ENCODE measurements around the gene ATXN2L. TPM values are rescaled to one million over a fixed set of nuclear protein-coding genes. Genes with fewer than 3 reads are reported as not detected.

Gene ATXN2L
- total RNA-seq, 1 donor, result 62.6 TPM

- peaks cover 22% of the 10 kb centered on the region for H4K20me1 ChIP-seq (ENCODE audit: insufficient read depth, low read length)
- peaks cover 70% of the 10 kb centered on the region for H3K36me3 ChIP-seq (ENCODE audit: insufficient read depth, low read length)
- no peak for DNase-seq (ENCODE audit: insufficient read length, low spot score, missing footprints)
- TF ChIP-seq CTCF (IDR thresholded peaks at IDR 0.05; ENCODE audit: extremely low read depth, low read depth, low read length), result no peak
- H3K4me1 ChIP-seq (ENCODE audit: insufficient read depth, low read length), result no peaks in the 10 kb centered on the region
- peaks cover 21% of the 10 kb centered on the region for H3K79me2 ChIP-seq (ENCODE audit: insufficient read depth, low read length)
- no peaks in the 10 kb centered on the region for H3K27me3 ChIP-seq (ENCODE audit: insufficient read depth, low read length)
- no peaks in the 10 kb centered on the region for H3K9me3 ChIP-seq (ENCODE audit: low read depth, low read length)
- H2AFZ ChIP-seq (ENCODE audit: low read length), result no peak overlapping the region
- no peak overlapping the region for H3K4me3 ChIP-seq (ENCODE audit: insufficient read depth, low read length)
- no peak overlapping the region for H3K4me2 ChIP-seq (ENCODE audit: insufficient read depth, low read length)
- H3K27ac ChIP-seq (ENCODE audit: low read depth, low read length), result no peak overlapping the region
Observed at GRCh38 chr16:28835864-28836760, 13.3 kb downstream of the ATXN2L start.

- peaks cover 20% of the 10 kb centered on the region for H3K79me2 ChIP-seq (ENCODE audit: insufficient read depth, low read length)
- no peak overlapping the region for H3K4me3 ChIP-seq (ENCODE audit: insufficient read depth, low read length)
- H3K4me1 ChIP-seq (ENCODE audit: insufficient read depth, low read length), result no peaks in the 10 kb centered on the region
- no peaks in the 10 kb centered on the region for H3K9me3 ChIP-seq (ENCODE audit: low read depth, low read length)
- no peaks in the 10 kb centered on the region for H3K27me3 ChIP-seq (ENCODE audit: insufficient read depth, low read length)
- no peak overlapping the region for H2AFZ ChIP-seq (ENCODE audit: low read length)
- TF ChIP-seq CTCF (IDR thresholded peaks at IDR 0.05; ENCODE audit: extremely low read depth, low read depth, low read length), result no peak
- H3K36me3 ChIP-seq (ENCODE audit: insufficient read depth, low read length), result peaks cover 64% of the 10 kb centered on the region
- H3K27ac ChIP-seq (ENCODE audit: low read depth, low read length), result no peak overlapping the region
- H3K4me2 ChIP-seq (ENCODE audit: insufficient read depth, low read length), result no peak overlapping the region
- peaks cover 21% of the 10 kb centered on the region for H4K20me1 ChIP-seq (ENCODE audit: insufficient read depth, low read length)
- DNase-seq (ENCODE audit: insufficient read length, low spot score, missing footprints), result no peak
Observed at GRCh38 chr16:28836761-28837064, 13.9 kb downstream of the ATXN2L start.

- Histone ChIP-seq H3K27me3 (ENCODE audit: insufficient read depth, low read length) (no peaks in the 10 kb centered on the region), H3K4me2 (ENCODE audit: insufficient read depth, low read length) (no peak overlapping the region), H4K20me1 (ENCODE audit: insufficient read depth, low read length) (peaks cover 14% of the 10 kb centered on the region), H3K4me3 (ENCODE audit: insufficient read depth, low read length) (no peak overlapping the region), H3K4me1 (ENCODE audit: insufficient read depth, low read length) (no peaks in the 10 kb centered on the region), H3K9me3 (ENCODE audit: low read depth, low read length) (no peaks in the 10 kb centered on the region), H3K79me2 (ENCODE audit: insufficient read depth, low read length) (peaks cover 10% of the 10 kb centered on the region), H3K36me3 (ENCODE audit: insufficient read depth, low read length) (peaks cover 60% of the 10 kb centered on the region), H3K27ac (ENCODE audit: low read depth, low read length) (no peak overlapping the region), H2AFZ (ENCODE audit: low read length) (no peak overlapping the region)
- TF ChIP-seq CTCF (IDR thresholded peaks at IDR 0.05; ENCODE audit: extremely low read depth, low read depth, low read length), result no peak
- DNase-seq (ENCODE audit: insufficient read length, low spot score, missing footprints), result no peak
Observed at GRCh38 chr16:28837672-28838557, 15.1 kb downstream of the ATXN2L start.

- Histone ChIP-seq H3K4me3 (ENCODE audit: insufficient read depth, low read length) (no peak overlapping the region), H3K36me3 (ENCODE audit: insufficient read depth, low read length) (peaks cover 60% of the 10 kb centered on the region), H3K4me2 (ENCODE audit: insufficient read depth, low read length) (no peak overlapping the region), H3K27me3 (ENCODE audit: insufficient read depth, low read length) (no peaks in the 10 kb centered on the region), H3K27ac (ENCODE audit: low read depth, low read length) (no peak overlapping the region), H2AFZ (ENCODE audit: low read length) (no peak overlapping the region), H3K9me3 (ENCODE audit: low read depth, low read length) (no peaks in the 10 kb centered on the region), H4K20me1 (ENCODE audit: insufficient read depth, low read length) (peaks cover 11% of the 10 kb centered on the region), H3K4me1 (ENCODE audit: insufficient read depth, low read length) (no peaks in the 10 kb centered on the region), H3K79me2 (ENCODE audit: insufficient read depth, low read length) (peaks cover 4% of the 10 kb centered on the region)
- no peak for DNase-seq (ENCODE audit: insufficient read length, low spot score, missing footprints)
- TF ChIP-seq CTCF (IDR thresholded peaks at IDR 0.05; ENCODE audit: extremely low read depth, low read depth, low read length), result no peak
Observed at GRCh38 chr16:28838558-28838918, 15.7 kb downstream of the ATXN2L start.
